SK-N-SH (cell line): ENCODE data around the gene ASTL. TPM values are rescaled to one million over a fixed set of nuclear protein-coding genes. Genes with fewer than 3 reads are reported as not detected.

Experiments
- CTCF ChIA-PET: fragments of 300-600, 350-600 bp; formaldehyde crosslinking; extraction: SDS; loops from one replicate; lab custom pipeline; 2021; lab: Yijun Ruan, JAX
- POLR2A ChIA-PET: fragments of 350-600 bp; sonication (Branson Sonifier 250); formaldehyde crosslinking; extraction: SDS; loops from one replicate; lab custom pipeline; 2020; ENCODE audit warnings: antibody characterized with exemption, inconsistent platforms; lab: Yijun Ruan, JAX
- DNase-seq: peaks from one replicate; pipeline ENCODE4 v3.0.0; 2012
- H2AFZ ChIP-seq: fragments of 200-600 bp; sonication (generic); 2 replicates; pipeline ENCODE4 v1.8.1; 2016; ENCODE audit warnings: antibody characterized with exemption, mild to moderate bottlenecking, low read depth
- H3F3A ChIP-seq: fragments of 200-600 bp; sonication (generic); replicated peaks from 2 replicates; pipeline ENCODE3; 2016; ENCODE audit warnings: antibody characterized with exemption, mild to moderate bottlenecking; ENCODE audit not compliant: insufficient read depth
- H3K27ac ChIP-seq, 2 experiments: fragments of 200-500 bp in 1 of 2; fragments of 200-600 bp in 1 of 2; sonication (Bioruptor generic) in 1 of 2; sonication (generic), shearing (Covaris generic) in 1 of 2; 2 replicates each; pipeline versions ENCODE4 v1.5.1 to v1.6.1; 2014 to 2016; ENCODE audit warnings: low read depth in 2 of 2, inconsistent platforms in 1 of 2, low read length in 1 of 2, mild to moderate bottlenecking in 1 of 2, mixed read lengths in 1 of 2
- H3K27me3 ChIP-seq: fragments of 200-600 bp; sonication (generic), shearing (Covaris generic); 2 replicates; pipeline ENCODE4 v1.6.1; 2016; ENCODE audit warnings: mixed run types; ENCODE audit not compliant: insufficient read depth
- H3K36me3 ChIP-seq, 2 experiments: fragments of 200-500 bp in 1 of 2; fragments of 200-600 bp in 1 of 2; sonication (Bioruptor generic) in 1 of 2; sonication (generic) in 1 of 2; replicated peaks in 1 of 2; 2 replicates each; pipeline versions ENCODE3 to v1.5.1; 2014 to 2016; ENCODE audit warnings: low read length in 1 of 2, mild to moderate bottlenecking in 1 of 2; ENCODE audit not compliant: insufficient read depth in 2 of 2, control insufficient read depth in 1 of 2
- H3K4me1 ChIP-seq, 2 experiments: fragments of 200-500 bp in 1 of 2; fragments of 200-600 bp in 1 of 2; sonication (Bioruptor generic) in 1 of 2; sonication (generic), shearing (Covaris generic) in 1 of 2; 2 replicates each; pipeline versions ENCODE4 v1.5.1 to v1.6.1; 2014 to 2016; ENCODE audit warnings: low read depth in 1 of 2, low read length in 1 of 2, mixed run types in 1 of 2; ENCODE audit not compliant: insufficient read depth in 2 of 2, control insufficient read depth in 1 of 2
- H3K4me2 ChIP-seq: fragments of 200-600 bp; sonication (generic), shearing (Covaris generic); 2 replicates; pipeline ENCODE4 v1.6.1; 2017; ENCODE audit warnings: mixed run types
- H3K4me3 ChIP-seq, 2 experiments: fragments of 200-500 bp in 1 of 2; fragments of 200-600 bp in 1 of 2; sonication (Bioruptor generic) in 1 of 2; sonication (generic), shearing (Covaris generic) in 1 of 2; 2 replicates each; pipeline versions ENCODE4 v1.5.1 to v1.8.1; 2014 to 2016; ENCODE audit warnings: low read depth in 2 of 2, inconsistent platforms in 1 of 2, low read length in 1 of 2, mild to moderate bottlenecking in 1 of 2, mixed read lengths in 1 of 2, moderate library complexity in 1 of 2
- H3K79me2 ChIP-seq: fragments of 200-600 bp; sonication (generic); 2 replicates; pipeline ENCODE4 v1.8.1; 2017; ENCODE audit warnings: mild to moderate bottlenecking; ENCODE audit not compliant: insufficient read depth
- H3K9ac ChIP-seq: fragments of 200-600 bp; sonication (generic); 2 replicates; pipeline ENCODE4 v1.6.1; 2017; ENCODE audit warnings: mixed run types
- H3K9me2 ChIP-seq: fragments of 200-600 bp; sonication (generic); 2 replicates; pipeline ENCODE4 v1.6.1; 2017; ENCODE audit warnings: mixed run types
- H3K9me3 ChIP-seq: fragments of 200-600 bp; sonication (generic); 2 replicates; pipeline ENCODE4 v1.6.1; 2017; ENCODE audit warnings: mixed run types, mild to moderate bottlenecking, moderate library complexity
- H4K20me1 ChIP-seq: fragments of 200-600 bp; sonication (generic); 2 replicates; pipeline ENCODE4 v1.6.1; 2017; ENCODE audit warnings: mild to moderate bottlenecking, mixed run types; ENCODE audit not compliant: insufficient read depth
- FOSL2 ChIP-seq: IDR thresholded peaks from 2 replicates; pipeline ENCODE4 v1.4.0; 2012; ENCODE audit warnings: low read depth, mild to moderate bottlenecking, moderate library complexity, borderline replicate concordance
- GABPA ChIP-seq: IDR thresholded peaks from 2 replicates; pipeline ENCODE4 v1.4.0; 2012; ENCODE audit warnings: low read depth, mild to moderate bottlenecking
- MEF2A ChIP-seq: IDR thresholded peaks from 2 replicates; pipeline ENCODE4 v1.4.0; 2012; ENCODE audit warnings: low read depth, borderline replicate concordance
- NFIC ChIP-seq: IDR thresholded peaks from 2 replicates; pipeline ENCODE4 v1.4.0; 2012; ENCODE audit warnings: borderline replicate concordance
- RAD21 ChIP-seq: IDR thresholded peaks from 2 replicates; pipeline ENCODE4 v1.6.1; 2012; ENCODE audit warnings: mild to moderate bottlenecking, low read length
- RXRA ChIP-seq: IDR thresholded peaks from 2 replicates; pipeline ENCODE4 v1.4.0; 2012; ENCODE audit warnings: low read depth, mild to moderate bottlenecking, borderline replicate concordance
- SIN3A ChIP-seq: IDR thresholded peaks from 2 replicates; pipeline ENCODE4 v1.6.1; 2012; ENCODE audit warnings: low read depth, mild to moderate bottlenecking, low read length, moderate library complexity, borderline replicate concordance
- TAF1 ChIP-seq: IDR thresholded peaks from 2 replicates; pipeline ENCODE4 v1.6.1; 2012; ENCODE audit warnings: low read depth, mild to moderate bottlenecking, low read length, moderate library complexity, borderline replicate concordance
- TCF12 ChIP-seq: IDR thresholded peaks from 2 replicates; pipeline ENCODE4 v1.4.0; 2012
- USF1 ChIP-seq: IDR thresholded peaks from 2 replicates; pipeline ENCODE4 v1.4.0; 2012; ENCODE audit warnings: low read depth, borderline replicate concordance
- YY1 ChIP-seq: IDR thresholded peaks from 2 replicates; pipeline ENCODE4 v1.4.0; 2012; ENCODE audit warnings: low read depth, mild to moderate bottlenecking
- ZBTB33 ChIP-seq: IDR thresholded peaks from 2 replicates; pipeline ENCODE4 v1.4.0; 2012; ENCODE audit warnings: low read depth, borderline replicate concordance
- WGBS: methylation state at CpG from one replicate; pipeline ENCODE4 v1.1.6; 2017; ENCODE audit warnings: low lambda C conversion rate; 5-methylcytosine and 5-hydroxymethylcytosine counted together
- polyA plus RNA-seq, 3 experiments: library from polyadenylated mRNA; depleted of rRNA; stranded (reverse); fragments of >200 nt; gene quantifications; 2 replicates each; pipeline ENCODE4 v1.2.3, GENCODE V29; 2012

Gene ASTL
- polyA plus RNA-seq, 1 of the 3 experiments (the other 2 are of a cell fraction), result not detected

GRCh38 chr2:96136129-96136720 is 2.1 kb downstream of the ASTL start:
- ChIA-PET POLR2A (interaction anchor here (1.5 kb wide), 1 partner anchor 38 kb away, joined by 6 read pairs; no protein-coding TSS in a partner anchor), CTCF (interaction anchor here (1.1 to 5.6 kb wide), 5 partner anchors 15 to 124 kb away, joined by 5 to 102 read pairs (median 44); partner anchors contain the start of gene ADRA2B)
- Histone ChIP-seq H3K4me2 (no peak overlapping the region), H3K27ac (no peak overlapping the region), H3K9me3 (no peaks in the 10 kb centered on the region), H2AFZ (no peak overlapping the region), H4K20me1 (no peaks in the 10 kb centered on the region), H3F3A (no peaks in the 10 kb centered on the region), H3K79me2 (no peaks in the 10 kb centered on the region), H3K27me3 (peaks cover 7% of the 10 kb centered on the region; the same call in 1 of the 2 replicates), H3K4me3 (no peak overlapping the region), H3K4me1 (peaks cover 0 to 12% of the 10 kb centered on the region in 2 experiments; a peak in 1 of 4 replicates), H3K36me3 (no peaks in the 10 kb centered on the region), H3K9me2 (no peaks in the 10 kb centered on the region), H3K9ac (no peak overlapping the region)
- 73% methylated on average over 3 of the region's 8 CpGs for WGBS
- TF ChIP-seq MEF2A (no peak), USF1 (no peak), NFIC (no peak), ZBTB33 (no peak), TAF1 (no peak), RXRA (no peak), RAD21 (no peak)
- DNase-seq, result peak; percentile 57

GRCh38 chr2:96135621-96136020 is 2.7 kb downstream of the ASTL start:
- no peak for DNase-seq
- Histone ChIP-seq H3K27ac (no peak overlapping the region), H2AFZ (no peak overlapping the region), H4K20me1 (no peaks in the 10 kb centered on the region), H3K36me3 (no peaks in the 10 kb centered on the region), H3K27me3 (peaks cover 7% of the 10 kb centered on the region; the same call in 1 of the 2 replicates), H3K4me1 (peaks cover 0 to 12% of the 10 kb centered on the region in 2 experiments; a peak in 1 of 4 replicates), H3K9me3 (no peaks in the 10 kb centered on the region), H3F3A (no peaks in the 10 kb centered on the region), H3K9ac (no peak overlapping the region), H3K9me2 (no peaks in the 10 kb centered on the region), H3K4me3 (no peak overlapping the region), H3K4me2 (no peak overlapping the region), H3K79me2 (no peaks in the 10 kb centered on the region)
- ChIA-PET CTCF (interaction anchor here (1.0 kb wide), 1 partner anchor 18 kb away, joined by 3 read pairs; no protein-coding TSS in a partner anchor), POLR2A (no interaction called here)
- TF ChIP-seq GABPA (no peak), TCF12 (no peak), MEF2A (no peak), SIN3A (no peak), YY1 (no peak), FOSL2 (no peak)
- 76% methylated on average over 4 of the region's 5 CpGs for WGBS
